K562 (cell line): ENCODE measurements around the gene JADE3. TPM values are rescaled to one million over a fixed set of nuclear protein-coding genes. Genes with fewer than 3 reads are reported as not detected.

ENCODE experiments used
- BCL6 ChIP-seq: fragments of 250-450 bp; sonication (Bioruptor Pico); IDR thresholded peaks from 2 replicates; pipeline ENCODE4 v1.4.0; 2020
- BRCA1 ChIP-seq, 2 experiments: fragments of 450-650 bp in 1 of 2; sonication (generic) in 1 of 2; formaldehyde crosslinking in 1 of 2; IDR thresholded peaks; 2 replicates each; pipeline versions ENCODE4 v1.5.0 to v1.6.1; 2017 to 2020; ENCODE audit warnings: mild to moderate bottlenecking in 1 of 2, missing genetic modification reagents in 1 of 2
- BRD4 ChIP-seq: fragments of 200-600 bp; sonication (generic); IDR thresholded peaks from 2 replicates; pipeline ENCODE4 v1.6.1; 2017; ENCODE audit warnings: inconsistent platforms
- CBX8 ChIP-seq: fragments of 200-600 bp; sonication (generic); IDR thresholded peaks from 2 replicates; pipeline ENCODE4 v1.6.1; 2012; ENCODE audit warnings: borderline replicate concordance, mixed run types, low read depth, mild to moderate bottlenecking, moderate library complexity, mixed read lengths, low read length, control low read depth, inconsistent platforms; ENCODE audit not compliant: poor library complexity, severe bottlenecking; ENCODE audit errors: extremely low read depth
- ETV6 ChIP-seq, 3 experiments: fragments of 150-350 bp in 1 of 3; sonication (generic) in 1 of 3; formaldehyde crosslinking in 1 of 3; IDR thresholded peaks; 2 replicates each; pipeline versions ENCODE4 v1.6.1 to v1.8.0; 2014 to 2022; ENCODE audit warnings: borderline replicate concordance in 2 of 3, low read depth in 2 of 3, antibody characterized with exemption in 1 of 3, low read length in 1 of 3, mild to moderate bottlenecking in 1 of 3, missing genetic modification reagents in 1 of 3
- FOXJ2 ChIP-seq: fragments of 200-800 bp; sonication (Bioruptor generic); IDR thresholded peaks from 2 replicates; pipeline ENCODE4 v1.6.1; 2016; ENCODE audit warnings: missing genetic modification characterization, missing compliant biosample characterization
- GATAD2A ChIP-seq: fragments of 450-650 bp; IDR thresholded peaks from 2 replicates; pipeline ENCODE4 v1.6.1; 2017
- HDGF ChIP-seq: fragments of 450-650 bp; IDR thresholded peaks from 2 replicates; pipeline ENCODE4 v1.6.1; 2016
- HNRNPUL1 ChIP-seq: fragments of 200-400 bp; formaldehyde crosslinking; IDR thresholded peaks from 2 replicates; pipeline ENCODE4 v1.6.1; 2017; ENCODE audit warnings: low read length
- MCM5 ChIP-seq: fragments of 450-650 bp; IDR thresholded peaks from 2 replicates; pipeline ENCODE4 v1.6.1; 2016; ENCODE audit warnings: low read depth
- NELFE ChIP-seq: IDR thresholded peaks from 2 replicates; pipeline ENCODE4 v1.6.1; 2011; ENCODE audit warnings: mild to moderate bottlenecking; ENCODE audit not compliant: insufficient read depth, insufficient read length
- RB1 ChIP-seq: fragments of 450-650 bp; IDR thresholded peaks from 2 replicates; pipeline ENCODE4 v1.6.1; 2017; ENCODE audit warnings: low read depth, mild to moderate bottlenecking
- SMAD2 ChIP-seq: fragments of 150-350 bp; IDR thresholded peaks from 2 replicates; pipeline ENCODE4 v1.6.1; 2014; ENCODE audit warnings: low read depth, mild to moderate bottlenecking, low read length
- STAG1 ChIP-seq: sonication (generic); formaldehyde crosslinking; IDR thresholded peaks from 2 replicates; pipeline ENCODE4 v1.5.0; 2020; ENCODE audit warnings: missing genetic modification reagents, borderline replicate concordance
- TBP ChIP-seq: optimal IDR thresholded peaks from 2 replicates; pipeline ENCODE3; 2011; ENCODE audit warnings: low read depth, low read length, improper control_type of control experiment
- ZC3H8 ChIP-seq: fragments of 450-650 bp; IDR thresholded peaks from 2 replicates; pipeline ENCODE4 v1.6.1; 2017
- ZKSCAN3 ChIP-seq: fragments of 250-450 bp; sonication (Bioruptor Pico); IDR thresholded peaks from 2 replicates; pipeline ENCODE4 v1.4.0; 2020
- ZNF263 ChIP-seq: sonication (generic); formaldehyde crosslinking; IDR thresholded peaks from 2 replicates; pipeline ENCODE4 v1.8.0; 2022; ENCODE audit warnings: mild to moderate bottlenecking, missing genetic modification reagents, borderline replicate concordance
- ZNF584 ChIP-seq: fragments of 200-800 bp; sonication (Bioruptor generic); IDR thresholded peaks from 2 replicates; pipeline ENCODE4 v1.6.1; 2016; ENCODE audit warnings: low read depth, mild to moderate bottlenecking, missing genetic modification characterization, missing compliant biosample characterization
- ZNF699 ChIP-seq: fragments of 250-450 bp; sonication (Bioruptor Pico); IDR thresholded peaks from 2 replicates; pipeline ENCODE4 v1.8.0; 2021; ENCODE audit warnings: mild to moderate bottlenecking, moderate library complexity; ENCODE audit not compliant: insufficient replicate concordance
- ZNF830 ChIP-seq: fragments of 250-450 bp; sonication (Bioruptor Pico); IDR thresholded peaks from 2 replicates; pipeline ENCODE4 v1.5.0; 2021; ENCODE audit warnings: mild to moderate bottlenecking
- polyA plus RNA-seq, 8 experiments: library from polyadenylated mRNA; depleted of rRNA in 4 of 8; stranded (reverse) in 5 of 8; unstranded in 3 of 8; fragments of >200 nt; fragmentation: Nextera tagmentation in 2 of 8; fragmentation: Illumina TruSeq in 1 of 8; extraction: Ambion mirVana in 2 of 8; extraction: Trizol in 1 of 8; gene quantifications; 2 replicates each; pipeline versions ENCODE4 v1.2.1 to v1.2.3, GENCODE V29; 2011 to 2014; ENCODE audit warnings: inconsistent platforms in 1 of 8, missing spikeins in 1 of 8
- total RNA-seq, 7 experiments: library from RNA; depleted of rRNA in 6 of 7; stranded (reverse); fragments of >200 nt in 6 of 7; fragmentation: Illumina TruSeq in 2 of 7; extraction: Trizol in 2 of 7; gene quantifications; 2 replicates each; pipeline versions ENCODE4 v1.2.1 to v1.2.3, GENCODE V29; 2011 to 2021; ENCODE audit warnings: low replicate concordance in 1 of 7
- TF ChIP-seq, protein P1 (sequence below): sonication (generic); formaldehyde crosslinking; IDR thresholded peaks from 2 replicates; pipeline ENCODE4 v1.8.0; 2022; ENCODE audit warnings: mild to moderate bottlenecking, missing genetic modification reagents, borderline replicate concordance
- TF ChIP-seq, protein P2 (sequence below): fragments of 250-450 bp; sonication (Bioruptor Pico); IDR thresholded peaks from 2 replicates; pipeline ENCODE4 v1.8.0; 2022; ENCODE audit warnings: moderate library complexity, mild to moderate bottlenecking, inconsistent platforms
- TF ChIP-seq, protein P3 (sequence below): fragments of 450-650 bp; IDR thresholded peaks from 2 replicates; pipeline ENCODE4 v1.6.1; 2016; ENCODE audit warnings: missing biosample characterization, missing genetic modification characterization
- TF ChIP-seq, protein P4 (sequence below): sonication (generic); formaldehyde crosslinking; IDR thresholded peaks from 2 replicates; pipeline ENCODE4 v1.8.1; 2023; ENCODE audit warnings: mild to moderate bottlenecking, missing genetic modification reagents

Gene JADE3
- total and polyA plus RNA-seq, 9 of the 15 experiments (the other 6 are each of a cell fraction or from before 2014, with no cell fraction given): 2.6 to 10.0 (median 7.0) TPM

DNA sequence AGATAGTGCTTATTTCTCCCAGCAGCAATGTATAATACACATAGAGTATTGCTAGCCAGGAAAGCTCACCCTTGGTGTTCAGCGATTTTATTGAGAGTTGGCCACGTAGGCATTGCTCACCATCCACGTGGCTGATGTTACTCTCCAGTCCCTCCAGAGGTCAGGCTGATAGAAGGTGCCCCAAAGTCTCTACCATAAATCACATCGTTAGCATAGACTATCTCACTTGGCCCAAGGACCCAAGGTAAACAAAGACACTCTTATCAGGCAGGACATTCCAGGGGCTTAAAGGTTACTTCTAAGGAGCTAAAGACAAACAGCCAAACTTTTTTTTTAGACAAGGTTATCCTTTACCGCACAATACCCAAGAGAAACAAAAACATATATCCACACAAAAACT lies 135.8 kb downstream of the JADE3 start (continued):
- TF ChIP-seq STAG1 (CRISPR knock-in tag): no peak
- no peak for TF ChIP-seq HNRNPUL1
- no peak for TF ChIP-seq CBX8
- TF ChIP-seq TBP: no peak
- no peak for TF ChIP-seq NELFE
- peak; percentile 68 for TF ChIP-seq FOXJ2 (tag)
- 0 out of 2 replicates have a peak, but pooled peaks have one; percentile 36 for TF ChIP-seq ZNF584 (CRISPR knock-in tag)
- TF ChIP-seq ZC3H8: no peak
- TF ChIP-seq HDGF: no peak
- no peak for TF ChIP-seq BRD4
- TF ChIP-seq, protein P1, sequence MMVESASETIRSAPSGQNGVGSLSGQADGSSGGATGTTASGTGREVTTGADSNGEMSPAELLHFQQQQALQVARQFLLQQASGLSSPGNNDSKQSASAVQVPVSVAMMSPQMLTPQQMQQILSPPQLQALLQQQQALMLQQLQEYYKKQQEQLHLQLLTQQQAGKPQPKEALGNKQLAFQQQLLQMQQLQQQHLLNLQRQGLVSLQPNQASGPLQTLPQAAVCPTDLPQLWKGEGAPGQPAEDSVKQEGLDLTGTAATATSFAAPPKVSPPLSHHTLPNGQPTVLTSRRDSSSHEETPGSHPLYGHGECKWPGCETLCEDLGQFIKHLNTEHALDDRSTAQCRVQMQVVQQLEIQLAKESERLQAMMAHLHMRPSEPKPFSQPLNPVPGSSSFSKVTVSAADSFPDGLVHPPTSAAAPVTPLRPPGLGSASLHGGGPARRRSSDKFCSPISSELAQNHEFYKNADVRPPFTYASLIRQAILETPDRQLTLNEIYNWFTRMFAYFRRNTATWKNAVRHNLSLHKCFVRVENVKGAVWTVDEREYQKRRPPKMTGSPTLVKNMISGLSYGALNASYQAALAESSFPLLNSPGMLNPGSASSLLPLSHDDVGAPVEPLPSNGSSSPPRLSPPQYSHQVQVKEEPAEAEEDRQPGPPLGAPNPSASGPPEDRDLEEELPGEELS: no peak
- TF ChIP-seq ZNF263 (CRISPR knock-in tag): no peak
- no peak for TF ChIP-seq MCM5
- TF ChIP-seq, protein P2, sequence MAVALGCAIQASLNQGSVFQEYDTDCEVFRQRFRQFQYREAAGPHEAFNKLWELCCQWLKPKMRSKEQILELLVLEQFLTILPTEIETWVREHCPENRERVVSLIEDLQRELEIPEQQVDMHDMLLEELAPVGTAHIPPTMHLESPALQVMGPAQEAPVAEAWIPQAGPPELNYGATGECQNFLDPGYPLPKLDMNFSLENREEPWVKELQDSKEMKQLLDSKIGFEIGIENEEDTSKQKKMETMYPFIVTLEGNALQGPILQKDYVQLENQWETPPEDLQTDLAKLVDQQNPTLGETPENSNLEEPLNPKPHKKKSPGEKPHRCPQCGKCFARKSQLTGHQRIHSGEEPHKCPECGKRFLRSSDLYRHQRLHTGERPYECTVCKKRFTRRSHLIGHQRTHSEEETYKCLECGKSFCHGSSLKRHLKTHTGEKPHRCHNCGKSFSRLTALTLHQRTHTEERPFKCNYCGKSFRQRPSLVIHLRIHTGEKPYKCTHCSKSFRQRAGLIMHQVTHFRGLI (CRISPR knock-in tag): no peak
- no peak for TF ChIP-seq RB1
- TF ChIP-seq BRCA1 (IDR thresholded peaks at IDR 0.05): no peak
- no peak for TF ChIP-seq BRCA1 (CRISPR knock-in tag; IDR thresholded peaks at IDR 0.05)
- no peak for TF ChIP-seq GATAD2A
- TF ChIP-seq, protein P3, sequence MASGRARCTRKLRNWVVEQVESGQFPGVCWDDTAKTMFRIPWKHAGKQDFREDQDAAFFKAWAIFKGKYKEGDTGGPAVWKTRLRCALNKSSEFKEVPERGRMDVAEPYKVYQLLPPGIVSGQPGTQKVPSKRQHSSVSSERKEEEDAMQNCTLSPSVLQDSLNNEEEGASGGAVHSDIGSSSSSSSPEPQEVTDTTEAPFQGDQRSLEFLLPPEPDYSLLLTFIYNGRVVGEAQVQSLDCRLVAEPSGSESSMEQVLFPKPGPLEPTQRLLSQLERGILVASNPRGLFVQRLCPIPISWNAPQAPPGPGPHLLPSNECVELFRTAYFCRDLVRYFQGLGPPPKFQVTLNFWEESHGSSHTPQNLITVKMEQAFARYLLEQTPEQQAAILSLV (tag): no peak
- TF ChIP-seq ZNF830 (CRISPR knock-in tag): no peak
- TF ChIP-seq ZNF699 (CRISPR knock-in tag): no peak
- TF ChIP-seq, protein P4, sequence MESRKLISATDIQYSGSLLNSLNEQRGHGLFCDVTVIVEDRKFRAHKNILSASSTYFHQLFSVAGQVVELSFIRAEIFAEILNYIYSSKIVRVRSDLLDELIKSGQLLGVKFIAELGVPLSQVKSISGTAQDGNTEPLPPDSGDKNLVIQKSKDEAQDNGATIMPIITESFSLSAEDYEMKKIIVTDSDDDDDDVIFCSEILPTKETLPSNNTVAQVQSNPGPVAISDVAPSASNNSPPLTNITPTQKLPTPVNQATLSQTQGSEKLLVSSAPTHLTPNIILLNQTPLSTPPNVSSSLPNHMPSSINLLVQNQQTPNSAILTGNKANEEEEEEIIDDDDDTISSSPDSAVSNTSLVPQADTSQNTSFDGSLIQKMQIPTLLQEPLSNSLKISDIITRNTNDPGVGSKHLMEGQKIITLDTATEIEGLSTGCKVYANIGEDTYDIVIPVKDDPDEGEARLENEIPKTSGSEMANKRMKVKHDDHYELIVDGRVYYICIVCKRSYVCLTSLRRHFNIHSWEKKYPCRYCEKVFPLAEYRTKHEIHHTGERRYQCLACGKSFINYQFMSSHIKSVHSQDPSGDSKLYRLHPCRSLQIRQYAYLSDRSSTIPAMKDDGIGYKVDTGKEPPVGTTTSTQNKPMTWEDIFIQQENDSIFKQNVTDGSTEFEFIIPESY (CRISPR knock-in tag): no peak
- TF ChIP-seq ETV6 (IDR thresholded peaks at IDR 0.05; ENCODE audit: borderline replicate concordance in 1 of 2, low read depth in 2 of 2, low read length in 1 of 2): no peak
- TF ChIP-seq ETV6 (CRISPR knock-in tag; IDR thresholded peaks at IDR 0.05; ENCODE audit: borderline replicate concordance): no peak
- no peak for TF ChIP-seq BCL6 (CRISPR knock-in tag)
- no peak for TF ChIP-seq ZKSCAN3
- no peak for TF ChIP-seq SMAD2
